ENCODE results near the gene SYT9. TPM values are rescaled to one million over a fixed set of nuclear protein-coding genes. Genes with fewer than 3 reads are reported as not detected.

SYT9 gene
- total and polyA plus RNA-seq, 2 experiments from 2014 or later, result not detected

DNA sequence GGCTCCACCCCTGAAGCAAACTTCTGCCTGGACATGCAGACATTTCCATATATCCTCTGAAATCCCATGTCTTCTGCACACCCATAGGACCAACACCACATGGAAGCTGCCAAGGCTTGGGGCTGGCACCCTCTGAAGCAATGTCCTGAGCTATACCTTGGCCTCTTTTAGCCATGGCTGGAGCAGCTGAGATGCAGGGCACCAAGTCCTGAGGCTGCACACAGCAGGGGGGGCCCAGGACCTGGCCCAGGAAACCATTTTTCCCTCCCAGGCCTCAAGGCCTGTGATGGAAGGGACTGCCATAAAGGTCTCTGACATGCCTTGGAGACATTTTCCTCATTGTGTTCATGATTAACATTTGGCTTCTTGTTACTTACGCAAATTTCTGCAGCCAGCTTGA lies 34.5 kb downstream of the SYT9 start:
- Histone ChIP-seq H3K27ac (no peak overlapping the region), H3K9me3 (ENCODE audit: low read depth) (no peaks in the 10 kb centered on the region), H3K9me2 (ENCODE audit: insufficient read depth) (no peaks in the 10 kb centered on the region), H3K4me2 (ENCODE audit: unreplicated experiment) (no peak overlapping the region), H3K79me2 (ENCODE audit: insufficient read depth) (no peaks in the 10 kb centered on the region), H4K20me1 (ENCODE audit: insufficient read depth) (no peaks in the 10 kb centered on the region), H3F3A (ENCODE audit: insufficient read depth) (no peaks in the 10 kb centered on the region), H2AFZ (no peak overlapping the region), H3K9ac (no peak overlapping the region), H3K27me3 (replicated peaks; ENCODE audit: insufficient read depth) (no peaks in the 10 kb centered on the region), H3K4me3 (no peak overlapping the region), H3K4me1 (ENCODE audit: insufficient read depth) (no peaks in the 10 kb centered on the region), H3K36me3 (ENCODE audit: low read depth) (no peaks in the 10 kb centered on the region)
- TF ChIP-seq EZH2phosphoT487 (IDR thresholded peaks at IDR 0.05; ENCODE audit: insufficient read depth, low read depth), result no peak
- TF ChIP-seq EZH2 (IDR thresholded peaks at IDR 0.05; ENCODE audit: insufficient read depth, poor library complexity, severe bottlenecking), result no peak
- 24 to 30% methylated on average over 1 of the region's 1 CpG for WGBS, 2 experiments (ENCODE audit: low coverage in 1 of 2, low lambda C conversion rate in 2 of 2, missing lambda C conversion rate in 2 of 2)
- in situ Hi-C loops (cut with MboI), result no loop called here
- DNase-seq, result no peak

DNA sequence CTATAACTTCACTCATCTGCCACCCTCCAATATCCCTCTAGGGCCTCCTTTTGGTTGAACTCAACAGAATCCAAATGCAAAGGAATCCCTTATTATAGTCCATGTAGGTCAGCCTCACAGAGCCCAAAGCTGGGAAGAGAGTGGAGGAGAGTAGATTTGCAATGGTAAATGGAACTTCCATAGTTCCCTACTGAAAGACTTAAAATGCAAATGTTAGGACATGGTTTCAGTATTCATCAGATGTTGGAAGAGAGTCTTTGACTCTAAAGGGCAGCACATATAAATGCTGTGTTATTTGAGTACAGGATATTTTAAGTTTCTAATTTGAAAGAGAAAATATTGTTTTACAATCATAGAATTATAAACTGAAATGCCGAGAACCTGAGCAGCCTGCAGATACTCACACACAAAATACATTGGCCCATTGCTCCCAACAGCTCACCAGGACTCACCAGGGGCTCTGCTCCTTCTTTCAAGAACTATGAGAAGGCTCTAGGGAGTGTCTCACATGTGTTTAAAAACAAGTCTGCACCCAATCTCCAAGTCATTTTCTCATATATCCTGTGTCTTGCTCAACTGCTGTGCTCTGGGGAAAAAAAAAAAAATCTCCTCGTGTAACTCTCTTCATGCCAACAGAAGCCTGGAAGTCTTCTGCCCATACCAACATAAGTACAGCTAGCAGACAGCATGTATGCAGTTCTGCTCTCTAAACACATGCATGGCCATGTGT lies 39.6 kb downstream of the SYT9 start:
- Histone ChIP-seq H3K27ac (no peak overlapping the region), H3K9me3 (ENCODE audit: low read depth) (no peaks in the 10 kb centered on the region), H3K9me2 (ENCODE audit: insufficient read depth) (no peaks in the 10 kb centered on the region), H3K4me2 (ENCODE audit: unreplicated experiment) (no peak overlapping the region), H3K4me1 (ENCODE audit: insufficient read depth) (no peaks in the 10 kb centered on the region), H4K20me1 (ENCODE audit: insufficient read depth) (no peaks in the 10 kb centered on the region), H3K9ac (no peak overlapping the region), H2AFZ (no peak overlapping the region), H3K4me3 (no peak overlapping the region), H3K79me2 (ENCODE audit: insufficient read depth) (no peaks in the 10 kb centered on the region), H3K27me3 (replicated peaks; ENCODE audit: insufficient read depth) (no peaks in the 10 kb centered on the region), H3K36me3 (ENCODE audit: low read depth) (no peaks in the 10 kb centered on the region), H3F3A (ENCODE audit: insufficient read depth) (no peaks in the 10 kb centered on the region)
- no peak for DNase-seq
- 0 to 5% methylated on average over 2 of the region's 2 CpGs for WGBS, 2 experiments (ENCODE audit: low coverage in 1 of 2, low lambda C conversion rate in 2 of 2, missing lambda C conversion rate in 2 of 2)
- in situ Hi-C loops (cut with MboI), result no loop called here
- TF ChIP-seq EZH2 (IDR thresholded peaks at IDR 0.05; ENCODE audit: insufficient read depth, poor library complexity, severe bottlenecking), result no peak
- no peak for TF ChIP-seq EZH2phosphoT487 (IDR thresholded peaks at IDR 0.05; ENCODE audit: insufficient read depth, low read depth)

GRCh38 chr11:7292922-7293321 lies 41.2 kb downstream of the SYT9 start:
- no peaks in the 10 kb centered on the region for H3K36me3 ChIP-seq (ENCODE audit: low read depth)
- DNase-seq, result no peak
- no peak overlapping the region for H3K4me2 ChIP-seq (ENCODE audit: unreplicated experiment)
- no peak overlapping the region for H3K9ac ChIP-seq
- in situ Hi-C loops (cut with MboI), result no loop called here
- no peak overlapping the region for H3K4me3 ChIP-seq
- H2AFZ ChIP-seq, result no peak overlapping the region
- TF ChIP-seq EZH2 (IDR thresholded peaks at IDR 0.05; ENCODE audit: insufficient read depth, poor library complexity, severe bottlenecking) (no peak), EZH2phosphoT487 (IDR thresholded peaks at IDR 0.05; ENCODE audit: insufficient read depth, low read depth) (no peak)
- no peak overlapping the region for H3K27ac ChIP-seq
- no peaks in the 10 kb centered on the region for H3K79me2 ChIP-seq (ENCODE audit: insufficient read depth)
- no peaks in the 10 kb centered on the region for H3K27me3 ChIP-seq (replicated peaks; ENCODE audit: insufficient read depth)
- H3K9me3 ChIP-seq (ENCODE audit: low read depth), result no peaks in the 10 kb centered on the region
- no peaks in the 10 kb centered on the region for H3K9me2 ChIP-seq (ENCODE audit: insufficient read depth)
- H3K4me1 ChIP-seq (ENCODE audit: insufficient read depth), result no peaks in the 10 kb centered on the region
- H4K20me1 ChIP-seq (ENCODE audit: insufficient read depth), result no peaks in the 10 kb centered on the region
- 31 to 42% methylated on average over 2 of the region's 2 CpGs for WGBS, 2 experiments (ENCODE audit: low coverage in 1 of 2, low lambda C conversion rate in 2 of 2, missing lambda C conversion rate in 2 of 2)
- no peaks in the 10 kb centered on the region for H3F3A ChIP-seq (ENCODE audit: insufficient read depth)

DNA sequence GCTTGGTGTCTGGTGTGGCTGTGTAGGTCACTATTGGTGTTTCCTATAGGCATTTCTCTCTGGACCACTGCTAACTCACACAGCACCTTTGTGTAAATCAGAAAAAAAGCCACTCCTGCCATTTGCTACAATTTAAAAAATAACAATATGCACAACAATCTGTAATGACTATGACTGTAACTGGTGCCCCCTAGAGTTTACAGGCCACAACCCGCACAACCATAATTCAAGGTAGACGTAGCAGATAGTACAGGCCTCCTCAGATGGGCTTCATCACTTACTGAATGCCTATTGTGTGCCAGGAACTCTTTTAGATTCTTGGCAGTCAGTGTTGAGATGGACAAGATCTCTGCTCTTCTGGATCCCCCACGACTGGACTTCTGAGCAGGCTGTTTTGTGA lies 47.7 kb downstream of the SYT9 start:
- H3K79me2 ChIP-seq (ENCODE audit: insufficient read depth), result no peaks in the 10 kb centered on the region
- DNase-seq, result no peak
- no peaks in the 10 kb centered on the region for H3K4me1 ChIP-seq (ENCODE audit: insufficient read depth)
- H3F3A ChIP-seq (ENCODE audit: insufficient read depth), result no peaks in the 10 kb centered on the region
- no peak overlapping the region for H3K4me3 ChIP-seq
- H3K9me2 ChIP-seq (ENCODE audit: insufficient read depth), result no peaks in the 10 kb centered on the region
- in situ Hi-C loops (cut with MboI), result no loop called here
- H3K27me3 ChIP-seq (replicated peaks; ENCODE audit: insufficient read depth), result no peaks in the 10 kb centered on the region
- WGBS, 2 experiments (ENCODE audit: low coverage in 1 of 2, low lambda C conversion rate in 2 of 2, missing lambda C conversion rate in 2 of 2), result 23 to 28% methylated on average over 3 of the region's 3 CpGs
- no peak overlapping the region for H2AFZ ChIP-seq
- H3K4me2 ChIP-seq (ENCODE audit: unreplicated experiment), result no peak overlapping the region
- no peaks in the 10 kb centered on the region for H3K9me3 ChIP-seq (ENCODE audit: low read depth)
- H3K27ac ChIP-seq, result no peak overlapping the region
- H4K20me1 ChIP-seq (ENCODE audit: insufficient read depth), result no peaks in the 10 kb centered on the region
- TF ChIP-seq EZH2 (IDR thresholded peaks at IDR 0.05; ENCODE audit: insufficient read depth, poor library complexity, severe bottlenecking), result no peak
- TF ChIP-seq EZH2phosphoT487 (IDR thresholded peaks at IDR 0.05; ENCODE audit: insufficient read depth, low read depth), result no peak
- no peaks in the 10 kb centered on the region for H3K36me3 ChIP-seq (ENCODE audit: low read depth)
- no peak overlapping the region for H3K9ac ChIP-seq
